GM23338 (cell line): ENCODE measurements around the gene TSPEAR. TPM values are rescaled to one million over a fixed set of nuclear protein-coding genes. Genes with fewer than 3 reads are reported as not detected.
"Not testable (repeated sequence)": the region's sequence is repeated elsewhere in the genome, so short reads cannot be mapped to it uniquely, and the experiment has no call there.

Source experiments
- ATAC-seq: fragments of 200-7000 bp; cut with Tn5 transposase; 3 replicates; pipeline ENCODE4 v1.9.1; 2020
- DNase-seq: peaks from one replicate; pipeline ENCODE4 v3.0.0-alpha.2; 2015; ENCODE audit warnings: low spot score
- H2AFZ ChIP-seq: fragments of 200-600 bp; sonication (generic); 2 replicates; pipeline ENCODE4 v1.8.0; 2016; ENCODE audit warnings: antibody characterized with exemption, mild to moderate bottlenecking, moderate library complexity
- H3F3A ChIP-seq: fragments of 200-600 bp; sonication (generic); replicated peaks from 2 replicates; pipeline ENCODE4 v1.8.0; 2017; ENCODE audit warnings: antibody characterized with exemption, mixed run types, low read depth
- H3K27ac ChIP-seq: fragments of 200-600 bp; sonication (generic); 2 replicates; pipeline ENCODE4 v1.6.1; 2016; ENCODE audit warnings: low read depth
- H3K27me3 ChIP-seq: fragments of 200-600 bp; sonication (generic); 2 replicates; pipeline ENCODE4 v1.8.0; 2016; ENCODE audit warnings: mild to moderate bottlenecking, mixed run types, moderate library complexity; ENCODE audit not compliant: insufficient read depth
- H3K36me3 ChIP-seq: fragments of 200-600 bp; sonication (generic); 2 replicates; pipeline ENCODE4 v1.8.0; 2016; ENCODE audit warnings: mild to moderate bottlenecking; ENCODE audit not compliant: insufficient read depth
- H3K4me1 ChIP-seq: fragments of 200-600 bp; sonication (generic); 2 replicates; pipeline ENCODE4 v1.8.0; 2016; ENCODE audit warnings: mild to moderate bottlenecking, moderate library complexity; ENCODE audit not compliant: insufficient read depth
- H3K4me2 ChIP-seq: fragments of 200-600 bp; sonication (generic); 2 replicates; pipeline ENCODE4 v1.7.1; 2017; ENCODE audit warnings: mixed run types
- H3K4me3 ChIP-seq: fragments of 200-600 bp; sonication (generic); 2 replicates; pipeline ENCODE4 v1.6.1; 2016; ENCODE audit warnings: mixed run types
- H3K79me2 ChIP-seq: fragments of 200-600 bp; sonication (generic); replicated peaks from 2 replicates; pipeline ENCODE4 v1.8.0; 2017; ENCODE audit warnings: mild to moderate bottlenecking; ENCODE audit not compliant: insufficient read depth
- H3K9me2 ChIP-seq: fragments of 200-600 bp; sonication (generic); 2 replicates; pipeline ENCODE4 v1.8.0; 2017; ENCODE audit not compliant: insufficient read depth
- H4K20me1 ChIP-seq: fragments of 200-600 bp; sonication (generic); replicated peaks from 2 replicates; pipeline ENCODE4 v1.8.0; 2017; ENCODE audit warnings: mild to moderate bottlenecking; ENCODE audit not compliant: insufficient read depth
- H3K27ac Mint-ChIP-seq: 2 replicates; pipeline ENCODE4 v1.8.0; 2020; ENCODE audit warnings: inconsistent platforms, mild to moderate bottlenecking, moderate library complexity, mixed read lengths
- H3K27me3 Mint-ChIP-seq: 3 replicates; pipeline ENCODE4 v1.8.0; 2022; ENCODE audit warnings: low read depth, mild to moderate bottlenecking, moderate library complexity, mixed read lengths, inconsistent platforms; ENCODE audit not compliant: insufficient read depth, poor library complexity
- H3K36me3 Mint-ChIP-seq: 3 replicates; pipeline ENCODE4 v1.8.0; 2021; ENCODE audit warnings: low read depth, mild to moderate bottlenecking, inconsistent platforms, moderate library complexity, mixed read lengths
- H3K4me1 Mint-ChIP-seq: 3 replicates; pipeline ENCODE4 v1.8.0; 2020; ENCODE audit warnings: mild to moderate bottlenecking, inconsistent platforms, mixed read lengths
- H3K4me3 Mint-ChIP-seq: 3 replicates; pipeline ENCODE4 v1.8.0; 2021; ENCODE audit warnings: moderate library complexity, mild to moderate bottlenecking, inconsistent platforms, mixed read lengths
- H3K9me3 Mint-ChIP-seq: 3 replicates; pipeline ENCODE4 v1.8.0; 2020; ENCODE audit warnings: moderate library complexity, mild to moderate bottlenecking, inconsistent platforms, mixed read lengths
- EZH2 ChIP-seq: fragments of 200-600 bp; sonication (generic); IDR thresholded peaks from one replicate; pipeline ENCODE4 v1.8.0; 2017; ENCODE audit warnings: antibody characterized with exemption, mild to moderate bottlenecking, low read depth; ENCODE audit not compliant: unreplicated experiment
- EZH2phosphoT487 ChIP-seq: fragments of 200-600 bp; sonication (generic); IDR thresholded peaks from one replicate; pipeline ENCODE4 v1.8.1; 2018; ENCODE audit warnings: antibody characterized with exemption; ENCODE audit not compliant: unreplicated experiment
- REST ChIP-seq: IDR thresholded peaks from one replicate; pipeline ENCODE4 v1.6.1; 2018; ENCODE audit warnings: antibody characterized with exemption; ENCODE audit not compliant: unreplicated experiment
- STAT1 ChIP-seq: IDR thresholded peaks from one replicate; pipeline ENCODE4 v1.6.1; 2016; ENCODE audit warnings: antibody characterized with exemption; ENCODE audit not compliant: unreplicated experiment
- ZNF114 ChIP-seq: fragments of 250-450 bp; sonication (Bioruptor Pico); IDR thresholded peaks from 2 replicates; pipeline ENCODE4 v1.5.0; 2020; ENCODE audit warnings: mild to moderate bottlenecking, moderate library complexity
- ZNF331 ChIP-seq: fragments of 250-450 bp; sonication (Bioruptor Pico); IDR thresholded peaks from 2 replicates; pipeline ENCODE4 v1.5.0; 2020; ENCODE audit warnings: low read depth, mild to moderate bottlenecking, moderate library complexity
- ZNF462 ChIP-seq: fragments of 250-450 bp; sonication (Bioruptor Pico); IDR thresholded peaks from 2 replicates; pipeline ENCODE4 v1.5.0; 2020; ENCODE audit warnings: mild to moderate bottlenecking, moderate library complexity
- polyA plus RNA-seq: library from polyadenylated mRNA; unstranded; fragments of >200 nt; fragmentation: Nextera tagmentation; extraction: Ambion mirVana; gene quantifications from 2 replicates; pipeline ENCODE4 v1.2.1, GENCODE V29; 2016
- total RNA-seq: library from RNA; depleted of rRNA; stranded (reverse); fragments of >200 nt; shearing (Covaris generic); gene quantifications from 2 replicates; pipeline ENCODE4 v1.2.3, GENCODE V29; 2014

Gene TSPEAR
- total and polyA plus RNA-seq, 2 experiments from 2014 or later: 0.35 to 0.92 TPM

GRCh38 chr21:44503006-44503889 is 208.1 kb downstream of the TSPEAR start:
- not testable (repeated sequence) for DNase-seq, H3K9me2 ChIP-seq, H4K20me1 ChIP-seq, H3K27me3 Mint-ChIP-seq, H3K36me3 Mint-ChIP-seq, H3K4me3 ChIP-seq, H3K27me3 ChIP-seq, H3K79me2 ChIP-seq, H2AFZ ChIP-seq, H3K27ac Mint-ChIP-seq, H3K4me2 ChIP-seq, H3K4me3 Mint-ChIP-seq, H3K4me1 ChIP-seq, H3F3A ChIP-seq, H3K27ac ChIP-seq, H3K36me3 ChIP-seq, H3K4me1 Mint-ChIP-seq, H3K9me3 Mint-ChIP-seq, ATAC-seq

GRCh38 chr21:44502171-44502958 is 209.0 kb downstream of the TSPEAR start:
- H3K9me2 ChIP-seq: no peaks in the 10 kb centered on the region
- no peak overlapping the region for H2AFZ ChIP-seq
- H3K27me3 ChIP-seq: no peaks in the 10 kb centered on the region
- no peaks in the 10 kb centered on the region for H3K79me2 ChIP-seq
- H3K36me3 Mint-ChIP-seq: no peaks in the 10 kb centered on the region
- H3K4me1 ChIP-seq: peaks cover 1% of the 10 kb centered on the region; the same call in 1 of the 2 replicates
- no peaks in the 10 kb centered on the region for H3K9me3 Mint-ChIP-seq
- H4K20me1 ChIP-seq: peaks cover 5% of the 10 kb centered on the region; the same call in 1 of the 2 replicates
- DNase-seq (no peak), ATAC-seq (no peak)
- H3K4me1 Mint-ChIP-seq: peaks cover 11% of the 10 kb centered on the region
- H3K27me3 Mint-ChIP-seq: peaks cover 7% of the 10 kb centered on the region
- no peak overlapping the region for H3K27ac ChIP-seq
- no peaks in the 10 kb centered on the region for H3K36me3 ChIP-seq
- no peak overlapping the region for H3K4me3 Mint-ChIP-seq
- no peak overlapping the region for H3K4me3 ChIP-seq
- no peak overlapping the region for H3K4me2 ChIP-seq
- H3F3A ChIP-seq: no peaks in the 10 kb centered on the region
- no peak overlapping the region; the same call in 1 of the 2 replicates for H3K27ac Mint-ChIP-seq
- TF ChIP-seq EZH2 (no peak), ZNF462 (CRISPR knock-in tag) (no peak), ZNF114 (CRISPR knock-in tag) (no peak), STAT1 (no peak), ZNF331 (CRISPR knock-in tag) (no peak), REST (no peak), EZH2phosphoT487 (no peak)
